HG02981 (cell line): ENCODE measurements around the gene SH3TC1.

Experiments used
- ATAC-seq: cut with Tn5 transposase; IDR thresholded peaks from one replicate; pipeline ENCODE4 v1.9.1; 2021; ENCODE audit warnings: mild to moderate bottlenecking, moderate library complexity; ENCODE audit not compliant: unreplicated experiment

The SH3TC1 gene

DNA sequence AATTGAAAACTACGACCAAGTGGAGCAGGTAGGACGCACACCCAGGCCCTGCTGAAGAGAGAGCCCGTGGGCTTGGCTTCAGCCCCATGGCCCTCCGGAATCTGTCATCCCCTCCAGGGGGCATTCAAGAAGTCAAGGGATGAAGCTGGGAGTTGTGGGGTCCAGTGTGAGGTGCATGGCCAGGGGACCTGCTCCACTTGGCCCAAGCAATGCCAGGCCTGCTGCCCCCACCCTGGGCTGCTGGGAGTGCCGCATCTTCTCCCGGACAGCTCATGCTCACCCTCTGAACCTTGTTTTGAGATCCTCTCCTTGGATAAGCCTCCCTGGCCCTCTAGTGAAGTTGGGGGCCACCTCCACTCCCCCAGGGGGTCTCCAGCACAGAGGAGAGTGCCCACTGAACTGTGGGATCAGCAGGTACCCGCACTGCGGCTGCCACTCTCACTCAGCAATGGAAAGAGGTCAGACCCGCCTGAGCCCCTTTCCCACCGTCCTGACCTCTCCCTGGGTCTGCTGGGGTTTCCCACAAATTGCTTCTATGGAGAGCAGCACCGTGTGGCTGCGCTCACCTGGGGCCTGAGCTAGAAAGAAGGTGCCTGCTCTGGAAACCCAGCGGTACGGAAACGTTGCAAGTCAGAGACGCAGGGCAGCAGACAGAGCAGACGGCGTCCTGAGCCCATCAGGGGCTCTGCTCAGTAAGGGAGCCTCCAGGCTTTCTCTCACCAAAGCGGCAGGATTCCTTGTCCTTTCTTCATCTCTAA, 35.5 kb upstream of the SH3TC1 start:
- ATAC-seq, result no peak

DNA sequence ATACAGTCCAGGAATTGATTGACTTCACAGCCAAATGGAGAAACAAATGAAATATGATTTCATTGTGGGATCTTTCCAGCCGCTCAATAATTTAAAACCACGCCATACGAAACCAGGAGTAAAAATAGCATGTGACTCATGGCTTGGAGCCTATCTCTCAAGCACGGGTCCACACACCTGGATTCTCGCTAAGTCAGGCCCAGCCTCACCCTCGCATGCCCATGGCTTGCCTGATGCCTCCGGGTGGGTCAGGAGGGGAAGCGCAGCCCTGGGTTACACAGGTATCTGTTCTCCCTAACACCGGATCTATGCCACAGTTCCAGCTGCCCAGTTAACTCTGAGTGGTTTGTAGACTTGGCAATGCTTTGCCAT, 34.9 kb upstream of the SH3TC1 start:
- no peak for ATAC-seq

DNA sequence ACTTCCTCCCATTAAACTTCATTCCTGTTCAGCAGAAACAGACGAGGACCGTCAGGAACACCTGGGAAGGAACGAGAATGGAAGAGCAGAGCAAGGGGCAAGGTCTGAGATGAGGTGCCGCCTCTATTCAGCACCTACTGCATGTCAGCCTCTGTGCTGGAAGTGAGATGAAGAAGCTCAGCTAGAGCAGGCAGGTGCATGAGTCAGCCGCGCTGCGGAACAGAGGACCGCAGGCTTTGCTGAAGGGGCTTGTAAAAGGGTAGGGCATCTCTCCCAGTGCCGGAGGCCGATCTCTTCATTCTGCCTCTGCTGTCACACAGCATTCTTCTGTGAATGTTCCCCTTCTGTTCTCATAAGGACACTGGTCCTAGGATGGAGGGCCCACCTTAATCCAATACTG, 34.4 kb upstream of the SH3TC1 start:
- ATAC-seq, result no peak

DNA sequence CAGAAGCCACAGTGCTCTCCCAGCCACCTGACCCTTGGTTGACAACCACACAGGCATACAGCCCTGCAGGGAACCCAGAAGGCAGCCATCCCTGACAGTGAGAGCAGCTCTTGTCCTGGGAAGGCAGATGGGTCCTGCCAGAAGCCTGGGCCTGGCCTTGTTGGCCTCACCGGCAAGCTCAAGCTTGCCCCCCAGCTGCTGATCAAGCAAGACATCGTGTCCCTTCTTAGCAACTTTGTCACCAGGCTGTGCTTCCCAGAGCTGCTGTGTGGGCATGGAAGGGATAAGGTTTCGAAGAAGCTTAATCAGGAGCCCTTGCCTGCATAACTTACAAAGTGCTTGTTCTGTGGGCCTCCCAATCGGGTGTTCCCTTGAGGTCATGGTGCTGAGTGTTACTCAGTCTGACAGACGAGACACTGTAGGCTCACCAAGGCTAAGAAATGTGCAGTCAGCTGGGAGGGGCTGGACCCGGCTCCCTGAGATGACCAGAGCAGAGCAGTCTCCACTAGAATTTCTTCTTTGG, 33.7 kb upstream of the SH3TC1 start:
- ATAC-seq, result no peak

DNA sequence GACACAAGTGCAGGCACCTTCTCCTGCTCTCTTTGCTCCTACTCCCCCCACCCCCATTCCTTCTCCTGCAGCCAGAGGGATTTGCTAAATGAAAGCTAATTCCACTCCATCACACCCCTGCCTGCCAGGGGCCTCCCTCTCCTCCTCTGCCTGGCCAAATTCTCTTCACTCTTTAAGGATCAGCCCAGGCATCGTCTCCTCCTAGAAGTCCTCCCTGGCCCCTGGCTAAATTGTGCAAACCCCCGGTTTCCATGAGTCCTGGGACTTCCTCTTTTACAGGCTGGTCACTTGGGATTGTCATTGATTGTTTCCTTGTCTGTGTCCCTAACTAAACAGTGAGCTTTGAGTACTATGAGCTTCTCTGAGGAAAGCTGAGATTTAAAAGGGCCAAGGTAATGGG, 31.8 kb upstream of the SH3TC1 start:
- ATAC-seq, result no peak

DNA sequence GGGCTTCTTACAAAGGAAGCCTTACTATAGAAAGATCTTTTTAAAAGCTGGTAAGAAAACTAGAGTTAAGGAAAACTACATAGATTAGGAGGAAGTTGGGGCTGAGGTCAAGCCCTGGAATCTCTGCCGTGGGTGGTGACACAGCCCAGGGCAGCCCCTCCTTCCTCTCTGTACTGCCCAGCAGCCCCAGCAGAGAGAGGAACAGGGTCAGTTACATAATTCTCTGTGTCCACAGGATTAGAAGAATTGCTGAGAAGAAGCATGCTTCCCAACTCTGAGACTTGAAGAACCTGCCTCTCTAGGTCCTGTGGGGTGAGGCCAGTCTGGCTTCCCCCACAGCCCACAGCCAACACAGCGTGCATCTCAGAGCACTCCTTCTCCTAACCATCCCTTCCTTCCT, 31.3 kb upstream of the SH3TC1 start:
- ATAC-seq, result no peak

DNA sequence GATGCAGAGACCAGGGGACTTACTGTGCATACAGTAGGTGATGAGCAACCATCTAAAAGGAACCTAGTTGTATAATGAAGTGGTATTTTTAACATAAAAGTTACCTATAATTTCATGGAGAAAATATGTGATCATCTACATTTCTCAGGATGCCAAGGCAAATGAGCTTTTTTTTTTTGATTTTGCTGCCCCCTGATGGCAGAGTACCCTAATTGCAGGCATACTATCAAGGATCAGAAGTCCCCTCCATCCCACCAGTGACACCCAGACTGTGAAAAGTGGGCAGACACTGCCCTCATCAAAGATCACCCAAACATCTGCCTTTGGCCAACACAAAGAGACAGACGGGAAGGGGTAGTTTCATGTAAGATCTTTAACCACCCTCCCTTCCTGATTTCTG, 30.9 kb upstream of the SH3TC1 start:
- no peak for ATAC-seq

DNA sequence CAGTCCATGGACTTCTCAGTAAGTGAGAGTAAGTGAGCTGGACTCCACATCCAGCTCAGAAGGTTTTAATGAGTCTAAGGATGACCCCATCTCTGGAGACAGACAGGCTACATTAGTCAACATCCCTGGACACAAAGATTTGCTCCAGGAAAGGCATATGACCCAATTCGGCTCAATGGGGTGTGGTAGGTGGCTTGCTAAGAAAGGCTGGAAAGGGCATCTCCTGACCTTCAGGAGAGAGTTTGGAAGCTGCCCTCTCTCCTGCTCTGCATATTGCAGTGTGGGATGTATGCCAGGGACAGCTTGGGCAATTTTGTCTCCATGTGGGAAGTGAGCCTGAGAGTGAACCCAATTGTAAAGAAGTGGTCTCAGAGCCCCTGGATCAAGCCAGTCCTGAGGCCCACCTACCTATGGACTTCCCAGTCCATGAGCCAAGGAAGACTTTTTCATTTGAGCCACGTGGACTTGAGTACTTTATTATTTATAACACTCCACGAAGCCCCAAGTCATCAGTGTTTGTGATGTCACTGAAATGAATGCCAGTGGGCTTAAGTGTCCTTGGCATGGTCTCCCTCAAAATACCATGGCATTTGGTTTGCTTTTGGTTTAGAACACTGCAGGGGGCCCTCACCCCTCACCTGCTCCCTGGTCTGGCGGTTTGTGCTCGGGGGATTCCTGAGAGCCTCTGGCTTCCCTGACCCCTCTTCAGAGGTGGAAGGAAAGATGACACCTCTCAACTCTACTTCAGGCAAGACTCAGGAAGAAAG, 30.1 kb upstream of the SH3TC1 start:
- no peak for ATAC-seq

DNA sequence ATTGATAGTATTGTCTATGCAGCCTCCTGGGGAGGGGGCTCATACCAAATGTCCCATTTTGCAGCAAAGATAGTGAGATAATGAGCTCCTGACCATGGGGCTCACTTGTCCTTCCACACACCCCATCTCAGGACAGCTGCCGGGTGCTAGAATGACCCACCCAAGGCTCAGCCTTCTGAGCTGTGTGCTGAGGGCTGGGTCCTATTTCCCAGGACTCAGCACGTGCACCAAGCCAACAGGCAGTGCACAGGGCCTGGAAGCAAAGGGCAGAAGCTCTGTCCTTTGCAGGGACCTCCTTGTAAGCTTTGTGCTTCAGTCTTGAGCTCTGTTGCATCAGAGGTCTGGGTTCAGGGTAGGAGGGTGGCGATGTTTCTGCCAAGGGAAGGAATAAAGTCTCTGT, 29.3 kb upstream of the SH3TC1 start:
- no peak for ATAC-seq

DNA sequence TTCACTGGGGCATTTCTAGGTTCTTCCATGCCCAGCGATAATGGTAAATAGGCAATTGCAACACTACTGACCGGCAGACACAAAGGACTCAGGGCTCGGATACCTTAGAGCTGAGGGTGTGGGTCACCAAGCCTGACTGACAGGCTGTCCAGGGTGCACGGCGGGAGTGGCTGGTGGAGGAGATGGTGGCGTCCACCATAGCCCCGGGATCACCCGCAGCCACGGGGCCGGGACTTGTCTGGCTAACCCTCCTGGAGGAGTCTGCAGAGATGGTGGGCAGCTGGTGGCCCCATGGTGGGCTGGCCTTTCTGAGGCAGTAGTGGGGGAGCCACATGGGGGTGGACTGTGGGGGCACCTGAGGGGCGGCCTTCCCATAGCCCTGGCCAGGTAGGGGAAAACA, 28.7 kb upstream of the SH3TC1 start:
- ATAC-seq, result no peak

DNA sequence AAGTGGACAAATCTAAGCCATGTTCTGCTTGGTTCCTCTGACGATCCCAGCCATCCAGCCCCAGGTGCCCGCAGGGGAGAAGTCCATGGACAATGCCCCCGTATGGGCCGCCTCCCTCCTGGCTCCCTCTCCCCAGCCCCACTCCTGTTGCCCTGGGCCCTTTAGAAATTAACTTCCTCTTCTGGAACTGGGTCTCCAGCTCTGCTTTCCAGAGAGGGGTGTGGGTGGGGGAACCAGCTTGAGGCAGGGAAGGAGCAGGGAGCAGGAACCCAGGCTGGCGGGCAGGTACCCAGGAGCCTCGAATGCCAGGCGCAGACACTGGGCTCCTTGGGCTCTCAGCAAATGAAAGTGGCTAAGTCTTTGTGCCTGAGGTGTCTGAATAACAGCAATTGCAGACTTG, 27.8 kb upstream of the SH3TC1 start:
- ATAC-seq, result no peak

DNA sequence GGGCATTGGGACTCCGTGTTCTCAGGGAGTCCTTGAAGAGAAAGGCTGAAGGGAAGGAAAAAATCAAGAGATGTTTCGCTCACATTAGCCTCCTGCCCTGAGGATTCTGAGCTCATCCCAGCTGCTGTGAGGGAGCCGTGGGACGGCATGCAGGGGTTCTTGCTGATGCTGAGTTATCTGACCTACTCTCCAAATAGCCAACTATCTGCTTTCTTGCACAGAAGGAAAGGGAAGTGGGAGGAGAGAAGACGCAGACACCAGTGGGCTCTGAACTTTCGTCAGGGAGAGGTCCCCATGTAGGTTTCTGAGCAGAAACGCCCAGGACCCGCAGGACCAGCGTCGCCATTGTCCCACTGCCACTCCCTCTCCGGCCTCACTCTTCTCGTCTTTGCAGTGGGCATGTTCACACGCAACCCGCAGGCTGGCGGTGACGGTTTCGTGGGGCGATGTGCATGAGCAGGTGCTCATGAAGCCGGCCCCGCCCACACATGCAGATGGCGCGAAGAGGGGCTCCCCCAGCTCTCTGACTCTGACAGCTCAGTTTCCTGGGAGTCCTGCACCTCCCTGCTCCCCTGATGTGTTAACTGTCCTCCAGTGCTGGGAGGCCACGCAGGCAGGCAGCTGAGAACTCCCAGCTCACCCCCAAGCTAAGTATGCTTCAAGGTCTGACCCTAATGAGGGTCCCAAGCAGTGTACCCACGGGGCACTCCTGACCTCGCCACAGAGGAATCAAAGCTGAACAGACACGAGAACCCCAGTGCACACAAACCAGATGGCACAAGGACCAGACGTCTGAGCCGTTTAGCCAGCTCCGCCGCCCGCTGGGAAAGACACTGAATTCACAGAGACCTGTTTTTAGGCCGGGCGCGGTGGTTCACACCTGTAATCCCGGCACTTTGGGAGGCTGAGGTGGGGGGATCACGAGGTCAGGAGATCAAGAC, 26.8 kb upstream of the SH3TC1 start:
- peak; percentile 54 for ATAC-seq

DNA sequence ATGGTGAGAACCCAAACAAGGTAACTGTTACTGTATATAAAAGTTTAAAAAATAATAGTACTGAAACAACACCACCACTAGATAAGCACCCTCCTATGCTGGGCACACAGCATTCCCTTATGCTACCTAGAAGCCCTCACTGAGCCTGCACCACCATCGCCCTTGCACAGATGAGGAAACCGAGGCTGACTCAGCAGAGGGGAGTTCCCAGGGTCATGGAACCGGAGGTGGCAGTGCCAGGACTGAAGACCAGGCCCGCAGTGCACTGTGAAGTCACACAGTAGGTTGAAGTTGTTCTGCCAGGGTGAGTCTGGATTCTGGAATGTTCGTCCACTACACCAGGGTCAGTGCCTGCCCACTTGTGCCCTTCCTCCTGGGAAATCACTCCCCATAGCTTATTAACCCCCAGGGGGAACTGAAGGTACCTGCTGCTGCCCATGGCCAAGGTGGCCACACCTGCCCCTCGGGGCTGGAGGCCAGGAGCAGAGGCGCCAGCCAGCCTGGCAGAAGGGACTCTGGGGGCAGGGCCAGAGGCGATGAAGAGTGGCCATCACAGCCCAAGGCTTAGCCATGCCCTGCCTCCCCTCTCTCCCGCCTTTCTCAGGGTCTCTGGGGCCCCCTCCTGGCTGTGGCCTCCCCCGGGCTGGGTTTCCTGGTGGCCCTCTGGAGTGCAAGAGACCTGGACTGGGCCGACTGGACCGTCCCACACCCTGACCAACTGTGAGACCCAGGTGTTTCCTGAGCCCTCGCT, 25.4 kb upstream of the SH3TC1 start:
- ATAC-seq, result no peak

DNA sequence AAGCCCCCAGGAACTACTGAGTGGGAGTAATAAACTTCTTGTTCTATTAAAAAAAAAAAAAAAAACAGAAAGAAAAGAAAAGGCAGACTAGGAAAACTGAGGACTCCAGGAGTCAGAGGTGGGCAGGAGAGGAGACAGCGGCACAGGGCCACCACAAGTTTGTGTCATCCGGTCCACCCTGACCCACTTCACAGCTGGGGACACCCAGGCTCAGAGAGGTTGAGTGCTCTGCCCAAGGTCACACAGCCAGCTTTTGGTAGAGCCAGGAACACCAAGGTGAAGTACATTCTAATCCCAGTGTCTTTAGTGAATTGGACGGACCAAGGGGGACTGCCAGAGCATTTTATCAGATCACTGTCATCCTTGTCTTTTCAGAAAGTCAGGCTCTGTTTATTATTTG, 24.1 kb upstream of the SH3TC1 start:
- ATAC-seq, result no peak

DNA sequence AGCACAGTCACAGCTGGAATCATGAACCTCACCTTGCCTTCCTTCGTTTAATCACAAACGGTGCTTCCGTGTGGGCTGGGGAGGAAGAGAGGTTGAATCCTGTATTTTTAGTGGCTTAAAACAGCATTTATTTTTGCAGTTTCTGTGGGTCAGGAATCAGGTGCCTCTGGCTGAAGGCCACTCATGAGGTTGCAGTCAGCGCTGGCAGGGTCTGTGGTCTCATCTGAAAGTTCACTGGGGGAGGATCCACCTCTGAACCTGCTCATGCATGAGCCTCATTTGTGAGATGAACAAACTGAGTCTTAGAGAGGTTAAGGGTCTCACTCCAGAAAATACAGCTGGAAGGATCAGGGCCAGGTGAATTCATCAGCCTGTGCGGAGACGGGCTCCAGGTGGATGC, 23.4 kb upstream of the SH3TC1 start:
- no peak for ATAC-seq

DNA sequence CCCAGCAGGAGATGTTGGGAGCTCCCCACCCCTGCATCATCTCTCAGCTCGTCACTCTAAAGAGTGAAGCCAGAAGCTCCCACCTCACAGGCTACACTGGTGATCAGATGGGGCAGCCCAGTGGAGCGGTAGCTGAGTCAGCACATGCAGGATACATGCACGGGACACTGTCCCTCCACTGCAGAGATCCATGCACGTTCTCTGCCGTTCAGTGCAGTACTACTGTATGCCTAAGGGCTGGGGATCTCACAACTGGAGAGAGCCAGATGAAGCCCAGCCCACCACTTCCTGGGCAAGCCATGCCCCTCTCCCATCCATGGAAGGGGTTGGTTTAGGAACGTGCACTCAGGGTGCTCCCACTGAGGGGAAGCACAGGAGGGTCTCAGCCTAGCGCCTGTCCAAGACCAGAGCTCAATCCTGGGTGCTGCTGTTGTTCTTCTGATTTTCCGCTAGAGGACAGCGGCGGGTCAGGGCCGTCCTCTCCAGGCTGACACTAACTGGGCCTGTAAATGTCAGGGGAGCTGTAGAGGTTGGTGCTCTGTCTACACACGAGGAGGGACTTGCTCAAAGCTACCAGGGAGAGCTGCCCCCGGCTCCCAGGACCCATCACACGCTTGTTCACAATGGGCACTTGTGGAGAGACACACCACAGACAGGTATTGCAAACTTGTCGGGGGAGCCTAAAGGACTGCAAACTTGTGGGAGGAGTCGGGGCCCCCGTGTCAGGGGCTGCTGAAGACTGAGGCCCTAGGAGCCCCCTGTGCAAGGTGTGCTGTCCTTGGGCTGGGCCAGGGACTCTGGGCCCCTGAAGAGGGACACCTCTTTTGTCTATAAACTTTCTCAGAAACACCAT, 22.3 kb upstream of the SH3TC1 start:
- peak; percentile 69 for ATAC-seq

DNA sequence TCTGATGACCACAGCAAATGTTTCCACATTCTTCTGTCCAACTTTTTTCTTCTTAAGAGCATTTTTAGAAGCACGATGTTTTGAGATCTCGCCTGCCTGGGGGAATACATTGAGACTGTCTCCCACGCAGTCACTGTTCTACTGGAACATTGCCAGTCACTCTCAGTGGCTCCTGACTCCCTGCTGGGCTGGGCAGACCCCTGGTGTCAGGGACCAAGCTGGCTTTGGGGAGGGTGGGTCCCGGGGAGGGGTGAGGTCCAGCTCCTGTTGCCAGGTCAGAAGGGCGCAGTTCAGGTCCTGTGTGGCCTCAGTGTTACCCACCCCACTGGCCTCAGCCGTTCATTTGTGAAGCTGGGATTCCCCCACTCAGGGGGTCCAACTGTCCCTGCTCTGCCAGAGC, 21.5 kb upstream of the SH3TC1 start:
- ATAC-seq, result no peak

DNA sequence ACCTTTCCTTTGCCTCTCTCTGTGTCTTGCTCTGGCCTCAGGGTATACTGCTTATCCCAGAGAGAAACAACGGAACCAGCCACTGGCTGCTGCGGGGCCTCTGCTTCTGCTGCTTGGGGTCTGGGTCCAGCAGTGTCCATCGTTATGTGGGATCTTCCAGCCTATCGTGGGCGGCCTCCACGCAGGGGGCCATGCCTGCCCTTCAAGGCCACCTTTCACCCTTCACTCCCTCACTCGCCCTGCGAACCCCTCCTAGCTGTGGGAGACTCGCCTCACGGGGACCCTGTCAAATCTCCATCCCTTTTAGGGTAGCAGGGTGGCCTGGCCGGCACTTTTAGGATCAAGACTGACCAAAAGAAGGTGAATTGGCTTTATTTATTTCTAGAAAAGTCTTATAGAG, 21.1 kb upstream of the SH3TC1 start:
- no peak for ATAC-seq

DNA sequence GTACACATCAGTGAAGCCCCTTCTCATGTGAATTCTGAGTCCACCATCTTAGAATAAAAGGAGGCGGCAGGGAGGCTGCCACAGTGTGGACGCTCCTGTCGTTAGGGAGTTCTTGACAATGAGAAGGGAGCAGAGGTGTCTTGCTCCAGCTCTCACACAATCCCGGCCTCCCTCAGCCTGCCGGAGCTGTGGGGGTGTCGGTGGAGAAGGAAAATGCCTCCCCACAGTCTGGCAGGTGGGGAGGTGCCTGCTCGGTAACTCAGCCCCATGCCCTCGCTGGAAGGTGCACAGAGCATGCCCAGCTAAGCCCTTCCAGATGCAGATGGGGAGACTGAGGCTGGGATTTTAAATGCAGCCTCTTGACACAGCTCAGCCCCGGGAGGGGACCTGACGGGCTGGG, 20.0 kb upstream of the SH3TC1 start:
- ATAC-seq, result no peak

DNA sequence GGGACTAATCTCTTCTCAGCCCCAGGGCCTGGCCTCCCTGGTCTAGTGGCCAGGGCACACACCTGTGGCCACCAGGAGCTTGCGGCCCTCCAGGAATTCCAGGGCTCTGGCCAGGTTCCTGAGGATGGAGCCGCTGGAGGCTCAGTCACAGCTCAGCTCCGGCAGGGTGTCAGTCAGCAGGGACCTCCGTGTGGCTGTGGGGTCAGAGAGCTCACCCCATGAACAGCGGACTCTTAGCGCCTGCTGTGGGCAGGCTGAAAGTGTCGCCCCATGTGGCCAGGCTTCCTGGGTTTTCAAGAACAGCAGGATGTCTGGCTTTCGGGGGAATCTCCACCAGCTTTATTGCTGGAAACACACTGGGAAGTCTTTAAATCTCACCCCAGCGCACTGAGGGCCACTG, 19.3 kb upstream of the SH3TC1 start:
- ATAC-seq, result no peak
